SK-N-SH (cell line): ENCODE measurements around the gene NLGN1. TPM values are rescaled to one million over a fixed set of nuclear protein-coding genes. Genes with fewer than 3 reads are reported as not detected.

Experiments used
- CTCF ChIA-PET: fragments of 300-600, 350-600 bp; formaldehyde crosslinking; extraction: SDS; loops from one replicate; lab custom pipeline; 2021; lab: Yijun Ruan, JAX
- POLR2A ChIA-PET: fragments of 350-600 bp; sonication (Branson Sonifier 250); formaldehyde crosslinking; extraction: SDS; loops from one replicate; lab custom pipeline; 2020; ENCODE audit warnings: antibody characterized with exemption, inconsistent platforms; lab: Yijun Ruan, JAX
- DNase-seq: peaks from one replicate; pipeline ENCODE4 v3.0.0; 2012
- H2AFZ ChIP-seq: fragments of 200-600 bp; sonication (generic); 2 replicates; pipeline ENCODE4 v1.8.1; 2016; ENCODE audit warnings: antibody characterized with exemption, mild to moderate bottlenecking, low read depth
- H3F3A ChIP-seq: fragments of 200-600 bp; sonication (generic); replicated peaks from 2 replicates; pipeline ENCODE3; 2016; ENCODE audit warnings: antibody characterized with exemption, mild to moderate bottlenecking; ENCODE audit not compliant: insufficient read depth
- H3K27ac ChIP-seq, 2 experiments: fragments of 200-500 bp in 1 of 2; fragments of 200-600 bp in 1 of 2; sonication (Bioruptor generic) in 1 of 2; sonication (generic), shearing (Covaris generic) in 1 of 2; 2 replicates each; pipeline versions ENCODE4 v1.5.1 to v1.6.1; 2014 to 2016; ENCODE audit warnings: low read depth in 2 of 2, inconsistent platforms in 1 of 2, low read length in 1 of 2, mild to moderate bottlenecking in 1 of 2, mixed read lengths in 1 of 2
- H3K27me3 ChIP-seq: fragments of 200-600 bp; sonication (generic), shearing (Covaris generic); 2 replicates; pipeline ENCODE4 v1.6.1; 2016; ENCODE audit warnings: mixed run types; ENCODE audit not compliant: insufficient read depth
- H3K36me3 ChIP-seq, 2 experiments: fragments of 200-500 bp in 1 of 2; fragments of 200-600 bp in 1 of 2; sonication (Bioruptor generic) in 1 of 2; sonication (generic) in 1 of 2; replicated peaks in 1 of 2; 2 replicates each; pipeline versions ENCODE3 to v1.5.1; 2014 to 2016; ENCODE audit warnings: low read length in 1 of 2, mild to moderate bottlenecking in 1 of 2; ENCODE audit not compliant: insufficient read depth in 2 of 2, control insufficient read depth in 1 of 2
- H3K4me1 ChIP-seq, 2 experiments: fragments of 200-500 bp in 1 of 2; fragments of 200-600 bp in 1 of 2; sonication (Bioruptor generic) in 1 of 2; sonication (generic), shearing (Covaris generic) in 1 of 2; 2 replicates each; pipeline versions ENCODE4 v1.5.1 to v1.6.1; 2014 to 2016; ENCODE audit warnings: low read depth in 1 of 2, low read length in 1 of 2, mixed run types in 1 of 2; ENCODE audit not compliant: insufficient read depth in 2 of 2, control insufficient read depth in 1 of 2
- H3K4me2 ChIP-seq: fragments of 200-600 bp; sonication (generic), shearing (Covaris generic); 2 replicates; pipeline ENCODE4 v1.6.1; 2017; ENCODE audit warnings: mixed run types
- H3K4me3 ChIP-seq, 2 experiments: fragments of 200-500 bp in 1 of 2; fragments of 200-600 bp in 1 of 2; sonication (Bioruptor generic) in 1 of 2; sonication (generic), shearing (Covaris generic) in 1 of 2; 2 replicates each; pipeline versions ENCODE4 v1.5.1 to v1.8.1; 2014 to 2016; ENCODE audit warnings: low read depth in 2 of 2, inconsistent platforms in 1 of 2, low read length in 1 of 2, mild to moderate bottlenecking in 1 of 2, mixed read lengths in 1 of 2, moderate library complexity in 1 of 2
- H3K79me2 ChIP-seq: fragments of 200-600 bp; sonication (generic); 2 replicates; pipeline ENCODE4 v1.8.1; 2017; ENCODE audit warnings: mild to moderate bottlenecking; ENCODE audit not compliant: insufficient read depth
- H3K9ac ChIP-seq: fragments of 200-600 bp; sonication (generic); 2 replicates; pipeline ENCODE4 v1.6.1; 2017; ENCODE audit warnings: mixed run types
- H3K9me2 ChIP-seq: fragments of 200-600 bp; sonication (generic); 2 replicates; pipeline ENCODE4 v1.6.1; 2017; ENCODE audit warnings: mixed run types
- H3K9me3 ChIP-seq: fragments of 200-600 bp; sonication (generic); 2 replicates; pipeline ENCODE4 v1.6.1; 2017; ENCODE audit warnings: mixed run types, mild to moderate bottlenecking, moderate library complexity
- H4K20me1 ChIP-seq: fragments of 200-600 bp; sonication (generic); 2 replicates; pipeline ENCODE4 v1.6.1; 2017; ENCODE audit warnings: mild to moderate bottlenecking, mixed run types; ENCODE audit not compliant: insufficient read depth
- CHD2 ChIP-seq: fragments of 150-350 bp; IDR thresholded peaks from 2 replicates; pipeline ENCODE4 v1.6.1; 2018; ENCODE audit warnings: low read length; ENCODE audit not compliant: partially characterized antibody
- EP300 ChIP-seq, 2 experiments: IDR thresholded peaks; 2 replicates each; pipeline versions ENCODE4 v1.4.0 to v1.6.1; 2012; ENCODE audit warnings: borderline replicate concordance in 1 of 2, low read depth in 1 of 2, low read length in 1 of 2
- EZH2phosphoT487 ChIP-seq: fragments of 200-600 bp; sonication (generic); IDR thresholded peaks from 2 replicates; pipeline ENCODE4 v1.6.1; 2017; ENCODE audit warnings: low read depth, mixed run types, mild to moderate bottlenecking, antibody characterized with exemption, moderate library complexity, borderline replicate concordance
- FOXM1 ChIP-seq: IDR thresholded peaks from 2 replicates; pipeline ENCODE4 v1.4.0; 2012; ENCODE audit warnings: low read depth, mild to moderate bottlenecking
- RAD21 ChIP-seq: IDR thresholded peaks from 2 replicates; pipeline ENCODE4 v1.6.1; 2012; ENCODE audit warnings: mild to moderate bottlenecking, low read length
- RFX5 ChIP-seq: IDR thresholded peaks from 2 replicates; pipeline ENCODE4 v1.6.1; 2012; ENCODE audit warnings: mild to moderate bottlenecking, improper control_type of control experiment, low read length
- TAF1 ChIP-seq: IDR thresholded peaks from 2 replicates; pipeline ENCODE4 v1.6.1; 2012; ENCODE audit warnings: low read depth, mild to moderate bottlenecking, low read length, moderate library complexity, borderline replicate concordance
- USF2 ChIP-seq: fragments of 150-350 bp; IDR thresholded peaks from 2 replicates; pipeline ENCODE4 v1.6.1; 2017; ENCODE audit warnings: antibody characterized with exemption, low read length, low read depth, borderline replicate concordance
- YY1 ChIP-seq: IDR thresholded peaks from 2 replicates; pipeline ENCODE4 v1.4.0; 2012; ENCODE audit warnings: low read depth, mild to moderate bottlenecking
- WGBS: methylation state at CpG from one replicate; pipeline ENCODE4 v1.1.6; 2017; ENCODE audit warnings: low lambda C conversion rate; 5-methylcytosine and 5-hydroxymethylcytosine counted together
- polyA plus RNA-seq, 3 experiments: library from polyadenylated mRNA; depleted of rRNA; stranded (reverse); fragments of >200 nt; gene quantifications; 2 replicates each; pipeline ENCODE4 v1.2.3, GENCODE V29; 2012
- TF ChIP-seq, protein P1 (sequence below): IDR thresholded peaks from 2 replicates; pipeline ENCODE4 v1.4.0; 2012; ENCODE audit warnings: low read depth
- TF ChIP-seq, protein P2 (sequence below): fragments of 150-350 bp; IDR thresholded peaks from 2 replicates; pipeline ENCODE4 v1.6.1; 2016; ENCODE audit warnings: mild to moderate bottlenecking, low read depth, low read length
- TF ChIP-seq, protein P3 (sequence below): fragments of 200-600 bp; sonication (generic); IDR thresholded peaks from 2 replicates; pipeline ENCODE4 v1.6.1; 2017; ENCODE audit warnings: antibody characterized with exemption, mild to moderate bottlenecking, moderate library complexity

The NLGN1 gene
- polyA plus RNA-seq, 1 of the 3 experiments (the other 2 are of a cell fraction) = 1.5 TPM

DNA sequence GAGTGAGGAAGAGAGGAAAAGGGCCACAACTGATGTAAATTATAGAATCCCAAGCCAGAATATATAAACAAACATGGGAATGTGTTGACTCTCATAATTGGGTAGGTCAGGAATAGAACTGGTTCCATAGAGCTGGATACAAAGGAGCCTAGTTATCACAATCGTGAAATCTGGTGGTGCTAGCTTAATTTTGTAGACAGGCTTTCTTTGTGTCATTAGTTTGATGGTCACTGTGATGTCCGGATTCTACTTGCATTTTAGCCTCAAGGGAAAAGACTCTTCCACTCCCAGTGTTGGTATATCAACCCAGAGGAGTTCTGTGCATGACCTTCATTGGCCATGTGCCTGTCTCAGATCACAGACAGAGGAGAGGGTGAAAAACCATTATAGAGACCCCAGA lies 81.8 kb downstream of the NLGN1 start (continued):
- TF ChIP-seq, protein P1, sequence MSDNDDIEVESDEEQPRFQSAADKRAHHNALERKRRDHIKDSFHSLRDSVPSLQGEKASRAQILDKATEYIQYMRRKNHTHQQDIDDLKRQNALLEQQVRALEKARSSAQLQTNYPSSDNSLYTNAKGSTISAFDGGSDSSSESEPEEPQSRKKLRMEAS = no peak
- TF ChIP-seq TAF1 (no peak), EZH2phosphoT487 (no peak)

GRCh38 chr3:173501931-173502489 lies 104.5 kb downstream of the NLGN1 start:
- Histone ChIP-seq H3K9ac (no peak overlapping the region), H3K4me1 (no peaks in the 10 kb centered on the region; a peak in 1 of 4 replicates), H3K36me3 (no peaks in the 10 kb centered on the region), H3K79me2 (no peaks in the 10 kb centered on the region), H3K4me3 (no peak overlapping the region), H3F3A (peaks cover 3% of the 10 kb centered on the region), H3K9me3 (no peaks in the 10 kb centered on the region), H3K4me2 (no peak overlapping the region), H4K20me1 (no peaks in the 10 kb centered on the region), H3K27ac (no peak overlapping the region), H3K9me2 (no peaks in the 10 kb centered on the region), H2AFZ (no peak overlapping the region), H3K27me3 (no peaks in the 10 kb centered on the region)
- DNase-seq = no peak
- TF ChIP-seq CHD2 (no peak), RFX5 (no peak), YY1 (no peak), EP300 (IDR thresholded peaks at IDR 0.05; ENCODE audit: borderline replicate concordance in 1 of 2, low read depth in 1 of 2, low read length in 1 of 2) (no peak), USF2 (no peak), FOXM1 (no peak), EZH2phosphoT487 (no peak), RAD21 (no peak)
- TF ChIP-seq, protein P2, sequence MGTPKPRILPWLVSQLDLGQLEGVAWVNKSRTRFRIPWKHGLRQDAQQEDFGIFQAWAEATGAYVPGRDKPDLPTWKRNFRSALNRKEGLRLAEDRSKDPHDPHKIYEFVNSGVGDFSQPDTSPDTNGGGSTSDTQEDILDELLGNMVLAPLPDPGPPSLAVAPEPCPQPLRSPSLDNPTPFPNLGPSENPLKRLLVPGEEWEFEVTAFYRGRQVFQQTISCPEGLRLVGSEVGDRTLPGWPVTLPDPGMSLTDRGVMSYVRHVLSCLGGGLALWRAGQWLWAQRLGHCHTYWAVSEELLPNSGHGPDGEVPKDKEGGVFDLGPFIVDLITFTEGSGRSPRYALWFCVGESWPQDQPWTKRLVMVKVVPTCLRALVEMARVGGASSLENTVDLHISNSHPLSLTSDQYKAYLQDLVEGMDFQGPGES = no peak
- TF ChIP-seq, protein P3, sequence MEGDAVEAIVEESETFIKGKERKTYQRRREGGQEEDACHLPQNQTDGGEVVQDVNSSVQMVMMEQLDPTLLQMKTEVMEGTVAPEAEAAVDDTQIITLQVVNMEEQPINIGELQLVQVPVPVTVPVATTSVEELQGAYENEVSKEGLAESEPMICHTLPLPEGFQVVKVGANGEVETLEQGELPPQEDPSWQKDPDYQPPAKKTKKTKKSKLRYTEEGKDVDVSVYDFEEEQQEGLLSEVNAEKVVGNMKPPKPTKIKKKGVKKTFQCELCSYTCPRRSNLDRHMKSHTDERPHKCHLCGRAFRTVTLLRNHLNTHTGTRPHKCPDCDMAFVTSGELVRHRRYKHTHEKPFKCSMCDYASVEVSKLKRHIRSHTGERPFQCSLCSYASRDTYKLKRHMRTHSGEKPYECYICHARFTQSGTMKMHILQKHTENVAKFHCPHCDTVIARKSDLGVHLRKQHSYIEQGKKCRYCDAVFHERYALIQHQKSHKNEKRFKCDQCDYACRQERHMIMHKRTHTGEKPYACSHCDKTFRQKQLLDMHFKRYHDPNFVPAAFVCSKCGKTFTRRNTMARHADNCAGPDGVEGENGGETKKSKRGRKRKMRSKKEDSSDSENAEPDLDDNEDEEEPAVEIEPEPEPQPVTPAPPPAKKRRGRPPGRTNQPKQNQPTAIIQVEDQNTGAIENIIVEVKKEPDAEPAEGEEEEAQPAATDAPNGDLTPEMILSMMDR = no peak
- ChIA-PET CTCF (no interaction called here), POLR2A (no interaction called here)
- 17% methylated on average over 1 of the region's 1 CpG for WGBS
